Myocyte (in vitro differentiated cells): ENCODE data around the gene COL25A1. TPM values are rescaled to one million over a fixed set of nuclear protein-coding genes. Genes with fewer than 3 reads are reported as not detected.
"Not testable (repeated sequence)": the region's sequence is repeated elsewhere in the genome, so short reads cannot be mapped to it uniquely, and the experiment has no call there.

Experiments used
- DNase-seq: peaks from one replicate; pipeline ENCODE4 v3.0.0-alpha.2; 2012; ENCODE audit warnings: low read depth
- total RNA-seq: library from RNA; depleted of rRNA; stranded (reverse); fragments of >200 nt; gene quantifications from 2 replicates; pipeline ENCODE4 v1.2.3, GENCODE V29; 2014

Gene COL25A1
- total RNA-seq, 1 donor from 2014 or later: 25.0 TPM

DNA sequence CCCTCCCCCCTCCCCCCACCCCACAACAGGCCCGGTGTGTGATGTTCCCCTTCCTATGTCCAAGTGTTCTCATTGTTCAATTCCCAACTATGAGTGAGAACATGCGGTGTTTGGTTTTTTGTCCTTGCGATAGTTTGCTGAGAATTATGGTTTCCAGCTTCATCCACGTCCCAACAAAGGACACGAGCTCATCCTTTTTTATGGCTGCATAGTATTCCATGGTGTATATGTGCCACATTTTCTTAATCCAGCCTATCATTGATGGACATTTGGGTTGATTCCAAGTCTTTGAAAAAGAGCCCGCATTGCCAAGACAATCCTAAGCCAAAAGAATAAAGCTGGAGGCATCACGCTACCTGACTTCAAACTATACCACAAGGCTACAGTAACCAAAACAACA, 231.8 kb downstream of the COL25A1 start:
- not testable (repeated sequence) for DNase-seq

DNA sequence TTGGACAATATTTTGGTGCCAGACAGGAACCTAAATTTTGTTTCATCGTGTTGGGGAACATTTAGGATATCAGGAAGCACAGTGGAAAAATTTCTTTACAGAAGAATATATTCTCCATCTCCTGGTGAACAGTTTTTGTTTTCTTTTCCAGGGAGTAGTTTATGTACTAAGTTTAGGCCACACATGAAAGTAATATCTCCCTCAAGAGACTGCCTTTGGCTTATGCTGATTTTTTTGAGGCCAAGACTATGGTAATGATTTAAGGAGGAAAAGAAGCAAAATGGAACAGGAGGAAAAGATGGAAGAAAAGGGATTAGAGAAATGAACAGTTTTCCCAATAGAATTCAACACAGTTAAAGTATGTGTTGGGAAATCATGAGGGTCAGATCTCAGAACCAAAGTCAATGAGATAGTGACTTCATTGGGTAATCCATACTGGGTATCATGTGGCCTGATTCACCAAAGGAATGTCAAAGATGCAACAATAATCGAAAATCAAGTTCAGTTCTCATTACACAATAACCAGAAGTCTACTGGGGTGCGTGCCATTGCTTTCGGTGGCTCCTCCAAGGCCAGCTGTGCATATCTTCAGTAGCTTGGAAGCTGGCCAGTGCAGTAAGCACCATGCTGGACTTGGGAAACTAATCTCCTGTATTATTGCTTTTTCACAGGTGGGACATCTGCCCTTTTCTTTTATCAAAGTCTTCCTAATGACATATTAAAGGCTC, 234.8 kb downstream of the COL25A1 start:
- DNase-seq: peak; percentile 87

DNA sequence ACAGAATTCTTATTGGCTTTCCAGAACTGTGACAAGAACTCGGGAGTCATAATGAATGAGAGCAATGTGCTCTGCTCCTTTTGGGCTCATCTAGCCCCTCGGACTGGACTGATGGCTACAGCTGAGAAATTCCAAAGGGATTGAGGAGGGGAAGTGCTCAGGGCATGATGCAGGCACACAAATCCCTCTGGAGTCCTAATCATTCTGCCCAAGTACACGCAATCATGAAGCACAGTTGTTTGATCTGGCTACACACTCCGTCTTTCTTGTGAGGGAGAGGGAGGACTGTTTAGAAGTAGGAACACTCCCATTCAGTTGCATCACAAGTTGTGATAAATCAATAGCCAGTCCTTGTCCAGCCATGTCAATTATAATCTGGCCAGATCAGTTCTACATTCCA, 237.5 kb downstream of the COL25A1 start:
- DNase-seq: peak; percentile 90

DNA sequence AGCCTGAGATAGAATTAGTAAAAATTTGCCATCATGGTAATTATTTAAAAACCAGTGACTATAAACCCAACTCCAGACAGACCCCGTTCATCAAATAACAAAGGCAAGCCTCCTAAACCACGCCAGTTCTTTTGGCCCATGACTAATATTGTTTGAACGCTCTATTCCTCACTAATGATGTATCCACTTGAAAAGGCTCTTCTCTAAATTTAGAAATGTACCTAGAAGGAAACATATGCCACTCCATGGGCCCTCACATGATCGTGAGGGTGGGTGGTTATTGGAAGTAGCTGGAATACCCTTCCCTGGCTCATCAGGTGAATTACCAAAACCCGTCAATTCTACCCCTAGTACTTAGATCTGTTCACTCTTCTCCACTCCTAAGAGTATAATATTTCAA, 249.2 kb downstream of the COL25A1 start:
- DNase-seq: peak; percentile 64

DNA sequence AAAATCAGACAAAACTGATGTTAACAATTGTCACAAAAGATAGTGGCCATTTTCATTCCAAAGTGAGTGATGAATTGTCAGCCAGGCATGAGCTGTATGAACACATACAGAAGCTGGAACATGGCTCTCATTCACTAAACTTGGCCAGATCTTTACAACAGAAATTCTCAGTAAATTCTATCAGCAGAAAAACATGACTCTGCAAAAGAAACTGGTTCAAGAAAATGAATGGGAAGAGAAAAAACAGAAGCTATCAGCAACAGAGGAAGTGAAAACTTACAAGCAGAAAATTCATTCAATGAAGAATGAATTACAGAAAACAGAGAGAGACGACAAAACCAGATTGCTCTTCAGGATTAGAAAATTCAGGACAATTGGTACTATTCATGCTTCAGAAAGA, 249.6 kb downstream of the COL25A1 start:
- peak; percentile 26 for DNase-seq

DNA sequence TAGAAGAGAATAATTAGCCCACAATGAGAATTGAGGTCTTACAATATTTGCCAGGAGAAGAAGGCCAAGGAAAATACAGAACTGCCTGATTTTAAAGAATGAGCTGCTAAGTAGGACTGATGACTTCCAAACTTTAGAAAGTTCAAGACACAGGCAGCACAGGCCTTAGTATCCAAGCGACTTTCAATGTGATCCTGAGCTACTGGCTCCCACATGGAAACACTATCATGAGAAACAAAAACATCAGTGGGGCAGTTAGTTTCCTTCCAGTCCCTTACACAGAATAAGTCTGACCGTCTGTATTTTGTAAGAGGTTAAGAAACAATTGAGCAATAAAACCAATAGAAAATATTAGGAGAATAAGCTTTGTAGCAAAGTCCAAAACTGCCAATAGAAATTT, 251.4 kb downstream of the COL25A1 start:
- DNase-seq: no peak

DNA sequence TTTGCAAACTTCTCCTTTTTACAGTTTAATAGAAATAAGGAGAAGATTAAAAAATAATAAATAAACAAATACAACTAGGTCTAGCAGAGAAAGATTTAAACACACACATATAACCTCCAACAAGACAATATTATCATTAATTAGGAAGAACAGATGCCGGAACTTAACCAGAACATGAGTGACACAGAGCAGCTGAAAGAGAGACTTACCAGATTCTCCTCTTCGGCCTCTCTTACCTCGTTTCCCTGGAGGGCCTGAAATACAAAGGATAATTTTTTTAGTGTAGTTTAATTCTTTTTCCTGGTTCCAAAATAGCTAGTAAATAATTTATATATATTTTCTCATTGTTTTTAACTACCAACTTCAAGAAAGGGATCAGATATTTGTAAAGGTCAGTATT, 252.5 kb downstream of the COL25A1 start:
- peak; percentile 80 for DNase-seq

DNA sequence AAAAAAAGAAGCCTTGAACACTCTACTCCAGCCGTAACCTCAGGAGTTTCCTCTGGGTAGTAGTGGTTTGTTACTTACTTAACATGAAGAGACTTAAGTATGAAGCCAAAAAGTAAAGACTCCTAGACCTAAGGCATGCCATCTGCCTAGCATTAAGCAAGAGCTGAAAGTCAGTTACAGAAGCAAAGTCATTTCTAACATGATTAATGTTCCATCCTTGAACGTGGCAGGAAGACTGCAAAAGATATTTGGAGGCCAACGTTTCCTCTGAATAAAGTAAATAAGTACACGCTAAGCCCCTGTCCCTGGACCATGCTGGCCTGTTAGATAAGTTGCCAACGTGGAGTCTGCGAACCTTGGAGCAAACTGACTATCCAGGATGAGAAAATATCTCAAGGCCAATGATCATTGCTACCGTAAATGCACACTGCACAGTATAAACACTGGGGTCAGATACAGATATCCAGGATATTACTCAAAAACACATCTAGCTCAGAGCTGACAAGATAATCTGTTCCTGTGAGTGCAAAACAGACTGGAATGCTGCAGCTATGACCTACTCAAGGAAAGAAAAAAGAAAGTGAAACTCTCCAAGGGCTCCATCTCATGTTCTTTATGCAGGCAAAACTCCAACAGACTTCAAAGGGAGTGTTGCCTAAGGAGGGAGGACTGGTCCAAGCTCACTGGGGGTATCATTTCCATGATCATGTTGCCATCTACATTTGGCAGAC, 255.8 kb downstream of the COL25A1 start:
- DNase-seq: peak; percentile 81

DNA sequence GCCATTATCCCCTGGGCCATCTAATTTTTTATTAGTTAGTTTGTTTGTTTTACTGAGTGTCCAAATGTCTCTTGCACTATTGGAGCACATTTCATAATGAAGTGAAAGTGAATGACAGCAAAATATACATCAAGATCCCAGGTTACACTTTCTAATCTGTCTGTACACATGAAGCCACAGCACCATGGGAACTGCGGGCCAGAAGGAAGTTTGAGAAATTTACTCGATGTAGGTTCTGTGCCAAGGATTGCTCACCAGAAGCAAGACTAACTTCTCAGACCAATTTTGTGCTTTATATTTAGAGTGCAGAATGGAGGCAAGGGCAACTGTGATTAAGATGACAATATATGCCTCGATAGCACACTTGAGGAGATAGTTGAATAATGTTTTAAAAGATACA, 258.0 kb downstream of the COL25A1 start:
- DNase-seq: no peak

DNA sequence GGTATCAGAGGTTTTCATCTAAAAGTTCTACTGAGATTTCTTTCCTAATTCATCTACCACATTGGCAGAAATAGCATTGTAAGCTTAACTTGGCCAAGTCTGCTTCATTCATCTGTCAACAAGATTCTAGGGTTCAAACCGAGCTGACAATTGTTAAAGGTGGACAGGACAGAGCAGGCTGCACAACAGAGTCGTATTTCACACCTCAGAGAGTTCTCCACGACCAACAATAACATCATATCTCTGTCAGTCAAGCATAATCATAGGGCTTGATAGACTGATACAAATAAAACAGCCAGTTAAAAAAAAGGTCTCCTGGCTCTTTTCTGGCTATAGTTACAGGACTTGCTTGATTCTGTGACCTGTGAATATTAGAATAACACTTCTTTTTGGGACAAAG, 259.2 kb downstream of the COL25A1 start:
- peak; percentile 26 for DNase-seq

DNA sequence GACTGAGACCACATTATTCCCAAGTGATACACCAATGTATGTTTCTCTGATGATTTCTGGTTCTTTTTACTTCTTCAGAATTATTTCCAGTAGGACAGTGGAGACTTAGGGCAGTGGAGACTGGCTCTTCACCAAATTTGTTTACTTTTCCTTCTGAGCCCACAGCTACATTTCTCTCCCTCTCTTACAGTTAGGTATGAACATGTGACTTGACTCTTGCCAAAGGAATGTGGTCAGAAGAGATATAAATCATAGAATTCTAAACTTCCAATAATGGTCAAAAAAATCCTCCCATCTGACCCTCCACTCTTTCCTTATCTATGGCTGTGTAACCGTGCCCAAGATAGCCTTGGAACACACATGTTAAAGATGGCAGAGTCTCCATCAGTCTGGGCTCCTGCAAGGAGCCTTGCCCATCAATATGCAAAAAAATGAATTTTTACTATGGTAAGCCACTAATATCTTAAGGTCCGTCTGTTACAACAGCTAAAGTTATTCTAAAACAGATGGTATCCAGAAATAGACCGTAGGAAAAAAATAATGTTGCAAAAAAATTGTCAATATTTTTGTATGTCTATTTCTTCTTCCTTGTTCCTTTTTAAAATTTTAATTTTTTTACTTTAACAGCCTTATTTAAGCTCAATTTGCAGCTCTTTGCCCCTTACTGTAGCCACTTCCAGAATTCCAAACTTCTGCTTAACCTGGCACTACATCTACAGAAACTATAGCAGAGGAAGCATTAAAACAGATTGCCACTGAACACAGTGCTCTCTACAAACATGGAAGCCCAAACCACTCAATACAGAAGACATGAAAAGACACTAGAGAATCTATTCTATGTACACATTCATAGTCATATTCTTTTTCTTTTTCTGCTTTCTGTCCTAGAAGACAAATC, 260.7 kb downstream of the COL25A1 start:
- peak; percentile 22 for DNase-seq

DNA sequence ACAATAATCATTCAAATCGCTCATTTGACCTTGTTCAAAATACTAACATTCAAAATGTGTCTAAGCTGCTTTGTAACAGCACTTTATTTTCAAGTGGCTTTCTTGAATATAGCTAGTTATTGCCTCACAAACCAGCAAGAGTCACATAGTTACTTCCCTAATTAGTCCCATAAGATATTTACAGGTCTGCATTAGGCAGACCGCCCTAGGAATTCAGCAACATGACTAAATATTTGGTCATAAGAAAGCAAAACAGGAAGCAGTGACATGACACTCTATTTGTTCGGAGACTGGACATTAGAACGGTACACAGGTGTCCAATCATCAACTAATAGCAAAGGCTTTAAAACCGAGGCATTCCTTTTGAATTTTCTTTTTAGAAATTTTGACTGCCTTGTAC, 262.0 kb downstream of the COL25A1 start:
- no peak for DNase-seq

DNA sequence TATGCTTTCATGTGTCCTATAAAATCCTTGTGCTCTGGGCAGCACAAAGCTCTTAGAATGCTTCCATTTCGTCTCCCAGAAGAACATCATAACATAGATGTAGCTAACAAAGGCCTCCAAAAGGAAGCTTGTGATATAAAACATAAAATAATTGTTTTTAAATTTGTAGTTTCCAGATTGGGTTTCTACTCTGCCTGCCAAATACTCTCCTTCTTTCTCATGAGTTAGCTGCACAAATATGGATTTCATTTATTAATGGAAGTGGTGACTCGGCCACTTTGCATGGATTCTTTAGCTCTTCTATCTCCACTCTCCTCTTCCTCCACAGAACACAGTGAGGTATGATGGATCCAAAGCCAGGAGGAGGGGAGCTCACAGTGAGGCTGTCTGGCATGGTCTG, 265.4 kb downstream of the COL25A1 start:
- DNase-seq: no peak

DNA sequence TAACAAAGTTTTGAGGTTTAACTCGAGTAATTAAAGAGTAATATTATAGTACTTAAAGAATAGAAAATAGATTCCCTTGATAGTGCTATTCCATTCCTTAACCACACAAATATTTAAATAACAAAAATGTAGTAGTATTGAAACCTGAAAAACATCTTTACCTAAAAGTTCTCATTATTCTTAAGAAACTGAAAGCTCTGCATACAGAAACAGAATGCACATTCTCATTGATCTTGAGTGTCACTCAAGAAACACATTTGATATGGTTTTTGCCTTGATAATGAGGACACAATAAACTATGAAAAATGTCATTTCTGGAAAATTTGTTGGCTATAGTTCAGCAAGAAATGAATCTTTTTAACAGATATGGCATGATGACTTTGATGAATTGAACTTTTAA, 268.5 kb downstream of the COL25A1 start:
- no peak for DNase-seq

DNA sequence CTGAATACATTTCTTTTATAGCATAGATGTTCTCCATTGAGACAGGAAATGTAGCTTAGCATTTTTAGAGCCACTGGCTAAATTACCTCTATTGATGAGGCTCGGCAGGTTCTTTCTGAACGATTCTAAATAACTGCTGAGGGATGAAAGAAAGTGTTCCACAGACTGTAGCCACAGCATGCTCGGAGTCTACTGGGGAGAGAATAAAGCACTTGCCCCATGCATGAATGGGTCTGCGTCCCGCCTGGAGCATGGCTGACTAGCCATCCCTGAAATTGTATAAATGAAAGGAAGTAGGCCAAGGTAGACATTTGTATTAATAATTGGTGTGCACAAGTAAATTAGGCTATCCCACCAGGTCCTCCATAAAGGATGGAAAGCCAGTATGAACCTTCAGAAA, 269.8 kb downstream of the COL25A1 start:
- no peak for DNase-seq

DNA sequence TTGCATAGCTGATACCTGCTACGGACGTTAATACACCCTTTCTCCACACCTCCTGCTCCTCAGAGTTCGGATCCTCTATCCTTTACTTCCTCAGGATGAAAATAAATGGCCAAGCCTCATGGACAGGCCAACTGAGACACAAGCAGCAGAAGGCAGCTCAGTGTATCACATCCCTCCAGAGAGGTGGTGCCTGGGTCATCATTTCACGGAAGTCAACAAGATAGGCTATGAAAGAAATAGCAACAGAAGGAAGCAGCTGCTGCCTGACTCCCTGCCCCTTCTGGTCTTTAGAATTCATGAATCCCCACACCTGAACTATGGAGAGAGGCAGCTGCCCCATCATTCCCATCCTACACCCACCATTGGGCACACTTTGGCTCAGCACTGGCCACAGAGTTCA, 272.5 kb downstream of the COL25A1 start:
- DNase-seq: no peak

DNA sequence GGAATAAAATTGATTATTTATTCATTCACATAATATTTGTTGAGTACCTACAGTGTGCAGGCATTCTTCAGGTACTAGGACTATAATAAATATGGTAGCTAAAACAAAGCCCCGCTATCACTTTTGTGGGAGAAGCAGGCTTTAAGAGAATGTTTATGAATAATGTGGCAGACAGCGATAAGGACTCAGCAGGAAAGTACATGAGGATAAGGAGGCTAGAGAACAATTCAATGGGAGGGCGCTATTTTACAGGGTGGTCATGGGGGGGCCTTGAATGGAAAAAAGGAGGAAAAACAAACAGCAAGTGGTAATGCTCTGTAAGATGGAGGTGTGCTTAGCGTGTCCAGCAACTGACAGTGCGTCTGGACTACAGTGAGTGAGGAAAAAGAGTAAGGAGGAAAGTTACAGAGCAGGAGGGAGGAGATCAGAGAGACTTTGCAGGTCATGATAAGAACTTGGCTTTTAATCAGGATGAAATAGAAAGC, 275.4 kb downstream of the COL25A1 start:
- DNase-seq: no peak

DNA sequence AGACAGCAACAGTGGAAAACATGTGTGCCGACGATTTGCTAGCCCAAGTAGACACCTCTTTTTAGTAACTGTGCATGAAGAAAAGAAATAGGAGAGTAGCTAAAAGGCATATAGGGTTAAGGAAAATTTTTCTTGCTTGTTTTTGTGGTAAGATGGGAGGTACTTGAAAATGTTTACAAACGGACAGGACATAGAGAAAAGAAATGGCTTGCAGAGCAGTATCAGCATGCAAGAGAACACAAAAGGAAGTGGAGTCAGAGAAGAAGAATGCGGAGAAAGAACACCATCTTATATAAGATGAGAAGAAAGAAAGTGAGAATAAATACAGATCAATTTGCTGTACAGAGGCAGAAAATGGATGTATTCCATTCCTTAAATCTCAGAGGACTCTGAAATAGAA, 275.9 kb downstream of the COL25A1 start:
- DNase-seq: no peak

DNA sequence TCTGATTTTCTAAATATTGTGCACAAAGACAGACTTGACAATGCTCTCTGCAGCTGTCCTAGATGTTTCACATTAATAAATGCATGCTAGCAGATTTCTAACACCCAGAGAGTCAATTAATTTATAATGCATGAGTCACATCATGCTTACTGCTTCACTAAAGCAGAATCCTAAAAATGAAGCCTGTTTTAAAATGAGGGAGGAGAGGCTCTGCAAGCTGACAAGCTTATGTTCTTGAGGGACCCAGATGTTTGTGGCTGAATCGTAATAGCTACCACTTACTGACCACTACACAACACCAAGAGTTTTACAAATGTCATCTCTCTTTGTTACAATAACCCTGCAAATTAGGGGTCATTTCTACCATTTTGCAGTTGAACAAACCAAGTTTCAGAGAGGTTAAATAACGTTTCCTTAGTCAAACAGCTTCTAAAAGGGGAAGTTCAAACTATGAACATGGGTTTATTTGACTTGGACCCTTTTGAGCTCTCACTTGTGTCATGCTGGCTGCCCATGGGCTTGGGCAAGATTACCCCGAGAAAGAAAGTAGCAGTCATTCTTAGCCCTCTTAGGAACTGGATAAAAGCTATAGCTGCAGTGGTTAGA, 276.9 kb downstream of the COL25A1 start:
- peak; percentile 56 for DNase-seq

DNA sequence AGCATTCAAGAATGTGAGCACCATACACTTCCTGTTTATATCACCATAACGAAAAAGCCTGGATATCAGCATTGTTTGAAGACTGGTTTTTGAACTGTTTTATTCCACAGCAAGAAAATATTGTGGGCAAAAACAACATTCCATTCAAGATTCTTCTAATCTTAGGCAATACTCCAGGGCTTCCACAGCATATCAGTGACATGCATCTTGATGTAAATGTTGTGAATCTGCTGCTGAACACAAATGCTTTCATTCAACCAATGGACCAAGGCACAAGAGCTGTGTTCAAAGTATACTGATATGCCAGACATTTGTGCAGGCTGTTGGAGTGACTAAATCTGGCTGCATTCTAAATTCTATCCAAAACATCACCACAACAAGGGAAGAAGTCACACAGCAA, 279.5 kb downstream of the COL25A1 start:
- DNase-seq: no peak

DNA sequence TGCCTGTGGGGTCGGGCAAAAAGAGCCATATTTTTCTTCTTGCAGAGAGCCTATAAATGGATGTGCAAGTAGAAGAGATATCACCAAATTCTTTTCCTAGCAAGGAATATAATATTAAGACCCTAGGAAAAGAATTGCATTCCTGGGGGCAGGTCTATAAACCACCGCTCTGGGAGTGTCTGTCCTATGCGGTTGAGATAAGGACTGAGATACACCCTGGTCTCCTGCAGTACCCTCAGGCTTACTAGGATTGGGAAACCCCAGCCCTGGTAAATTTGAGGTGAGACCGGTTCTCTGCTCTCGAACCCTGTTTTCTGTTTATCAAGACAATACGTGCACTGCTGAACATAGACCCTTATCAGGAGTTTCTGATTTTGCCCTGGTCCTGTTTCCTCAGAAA, 280.8 kb downstream of the COL25A1 start:
- not testable (repeated sequence) for DNase-seq
